GM12874 (cell line): ENCODE data around the gene MST1.

Source experiments
- CTCF ChIP-seq: IDR thresholded peaks from 2 replicates; pipeline ENCODE4 v1.5.1; 2011; ENCODE audit warnings: low read depth, mild to moderate bottlenecking, control low read depth, low read length, moderate library complexity; ENCODE audit not compliant: insufficient read depth

The MST1 gene

DNA sequence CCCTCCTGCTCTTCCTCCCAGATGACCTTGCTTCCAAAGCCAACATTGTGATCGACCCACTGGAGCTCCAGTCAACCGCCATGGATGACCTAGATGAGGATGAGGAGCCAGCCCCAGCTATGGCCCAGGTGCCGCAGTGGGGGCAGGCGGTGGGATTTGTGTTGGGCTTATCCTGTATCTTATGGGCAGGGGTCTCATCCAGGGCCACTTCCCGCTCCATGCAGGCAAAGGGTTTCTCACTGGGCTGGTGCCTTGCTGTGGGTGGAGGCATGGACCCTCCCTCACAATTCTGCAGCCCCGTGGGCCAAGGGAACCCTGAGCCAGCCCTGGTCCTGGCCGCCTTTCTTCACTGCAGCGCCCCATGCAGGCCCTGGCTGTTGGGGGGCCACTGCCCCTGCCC lies 15.4 kb upstream of the MST1 start:
- no peak for TF ChIP-seq CTCF

- TF ChIP-seq CTCF = no peak
Observed at GRCh38 chr3:49703956-49704355, 14.7 kb upstream of the MST1 start.

- peak; percentile 90 for TF ChIP-seq CTCF
Observed at GRCh38 chr3:49703443-49703927, 14.2 kb upstream of the MST1 start.

GRCh38 chr3:49702672-49703071 lies 13.4 kb upstream of the MST1 start:
- no peak for TF ChIP-seq CTCF

DNA sequence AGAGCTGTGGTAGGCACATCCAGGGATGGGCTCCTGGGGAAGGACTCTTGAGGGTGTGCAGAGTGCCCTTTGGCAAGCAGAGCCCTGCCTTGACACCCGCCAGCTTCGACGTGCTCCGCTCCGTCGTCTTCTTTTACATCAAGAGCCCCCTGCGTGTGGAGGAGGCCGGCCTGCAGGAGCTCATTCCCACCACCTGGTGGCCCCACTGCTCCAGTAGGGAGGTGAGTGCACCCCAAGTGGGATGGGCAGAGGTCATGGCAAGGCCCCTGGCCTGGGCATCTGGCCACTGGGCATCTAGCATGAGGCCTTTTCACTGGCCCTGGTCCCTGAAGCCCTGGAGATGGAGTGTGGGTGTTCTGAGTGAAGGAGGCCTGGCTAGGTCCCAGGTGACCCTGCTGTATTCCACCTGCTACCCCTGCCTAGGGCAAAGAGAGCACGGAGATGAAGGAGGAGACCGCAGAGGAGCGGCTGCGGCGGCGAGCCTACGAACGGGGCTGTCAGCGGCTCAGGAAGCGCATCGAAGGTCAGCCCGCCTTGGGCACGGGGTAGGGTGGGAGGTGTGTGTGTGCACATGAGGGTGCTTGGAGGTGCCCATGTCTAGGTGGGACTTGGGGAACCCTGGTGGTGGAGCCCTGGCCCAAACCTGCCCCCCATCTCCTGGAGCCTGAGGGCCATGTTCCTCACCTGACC lies 12.3 kb upstream of the MST1 start:
- TF ChIP-seq CTCF = peak; percentile 35; the same call in 1 of the 2 replicates

- 0 out of 2 replicates have a peak, but pooled peaks have one; percentile 3 for TF ChIP-seq CTCF
Observed at GRCh38 chr3:49700453-49701128, 11.3 kb upstream of the MST1 start.

GRCh38 chr3:49700014-49700413 lies 10.7 kb upstream of the MST1 start:
- no peak for TF ChIP-seq CTCF
